ENCODE results near the gene CHRND. TPM values are rescaled to one million over a fixed set of nuclear protein-coding genes. Genes with fewer than 3 reads are reported as not detected.

Gene CHRND
- total and polyA plus RNA-seq, 4 donors = not detected

DNA sequence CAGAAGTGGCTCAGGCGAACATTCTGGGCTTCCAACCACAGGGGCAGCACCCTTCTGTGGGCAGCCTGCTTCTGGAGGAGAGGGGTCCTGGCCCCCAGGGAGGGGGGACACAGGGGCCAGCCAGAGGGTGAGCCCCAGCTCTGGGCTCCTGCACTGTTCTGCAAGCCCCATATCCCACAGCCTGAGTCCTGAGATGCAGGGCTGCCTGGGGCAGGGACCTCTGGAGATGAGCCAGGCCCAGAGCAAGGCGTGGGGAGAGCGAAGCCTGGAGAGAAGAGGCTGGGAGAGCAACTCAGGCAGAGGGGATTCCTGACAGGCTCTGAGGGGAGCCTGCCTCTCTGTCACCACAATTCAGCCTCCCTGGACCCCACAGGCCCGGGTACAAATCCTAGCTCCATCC lies 19.3 kb upstream of the CHRND start:
- Histone ChIP-seq H3K27ac (ENCODE audit: low read depth in 1 of 2, low read length in 2 of 2) (no peak overlapping the region), H3K9ac (ENCODE audit: low read depth in 1 of 2, low read length in 2 of 2) (no peak overlapping the region), H3K4me3 (ENCODE audit: low read depth in 1 of 3, low read length in 3 of 3) (no peak overlapping the region), H3K4me1 (ENCODE audit: control insufficient read depth in 4 of 4, insufficient read depth in 4 of 4, low read length in 3 of 4) (peaks cover 2 to 9% (median 5%) of the 10 kb centered on the region in 4 donors), H3K27me3 (ENCODE audit: control insufficient read depth in 4 of 4, insufficient read depth in 4 of 4, low read length in 3 of 4) (no peaks in the 10 kb centered on the region), H3K36me3 (ENCODE audit: control insufficient read depth in 4 of 4, insufficient read depth in 3 of 4, low read depth in 1 of 4, low read length in 3 of 4) (peaks cover 0 to 1% (median 0%) of the 10 kb centered on the region in 4 donors), H3K9me3 (ENCODE audit: control insufficient read depth in 4 of 4, low read length in 3 of 4) (no peaks in the 10 kb centered on the region)
- TF ChIP-seq RXRA (IDR thresholded peaks at IDR 0.05) = no peak
- no peak for TF ChIP-seq GABPA (IDR thresholded peaks at IDR 0.05 in 1 of 2, conservative IDR thresholded peaks at IDR 0.05 in 1 of 2)
- TF ChIP-seq NR2F2 (IDR thresholded peaks at IDR 0.05) = no peak
- no peak for TF ChIP-seq FOXA2 (IDR thresholded peaks at IDR 0.05)
- no peak for TF ChIP-seq HNF4A (conservative IDR thresholded peaks at IDR 0.05)
- TF ChIP-seq, protein P1, sequence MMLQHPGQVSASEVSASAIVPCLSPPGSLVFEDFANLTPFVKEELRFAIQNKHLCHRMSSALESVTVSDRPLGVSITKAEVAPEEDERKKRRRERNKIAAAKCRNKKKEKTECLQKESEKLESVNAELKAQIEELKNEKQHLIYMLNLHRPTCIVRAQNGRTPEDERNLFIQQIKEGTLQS (IDR thresholded peaks at IDR 0.05) = no peak
- TF ChIP-seq EGR1 (IDR thresholded peaks at IDR 0.05; ENCODE audit: low read depth in 2 of 2) = no peak
- TF ChIP-seq HNF4G (IDR thresholded peaks at IDR 0.05) = no peak
- TF ChIP-seq TAF1 (conservative IDR thresholded peaks at IDR 0.05) = no peak
- TF ChIP-seq RAD21 (IDR thresholded peaks at IDR 0.05) = no peak
- no peak for TF ChIP-seq SP1 (IDR thresholded peaks at IDR 0.05)
- no peak for TF ChIP-seq YY1 (IDR thresholded peaks at IDR 0.05)
- no peak for TF ChIP-seq FOXA1 (IDR thresholded peaks at IDR 0.05)
- TF ChIP-seq, protein P2, sequence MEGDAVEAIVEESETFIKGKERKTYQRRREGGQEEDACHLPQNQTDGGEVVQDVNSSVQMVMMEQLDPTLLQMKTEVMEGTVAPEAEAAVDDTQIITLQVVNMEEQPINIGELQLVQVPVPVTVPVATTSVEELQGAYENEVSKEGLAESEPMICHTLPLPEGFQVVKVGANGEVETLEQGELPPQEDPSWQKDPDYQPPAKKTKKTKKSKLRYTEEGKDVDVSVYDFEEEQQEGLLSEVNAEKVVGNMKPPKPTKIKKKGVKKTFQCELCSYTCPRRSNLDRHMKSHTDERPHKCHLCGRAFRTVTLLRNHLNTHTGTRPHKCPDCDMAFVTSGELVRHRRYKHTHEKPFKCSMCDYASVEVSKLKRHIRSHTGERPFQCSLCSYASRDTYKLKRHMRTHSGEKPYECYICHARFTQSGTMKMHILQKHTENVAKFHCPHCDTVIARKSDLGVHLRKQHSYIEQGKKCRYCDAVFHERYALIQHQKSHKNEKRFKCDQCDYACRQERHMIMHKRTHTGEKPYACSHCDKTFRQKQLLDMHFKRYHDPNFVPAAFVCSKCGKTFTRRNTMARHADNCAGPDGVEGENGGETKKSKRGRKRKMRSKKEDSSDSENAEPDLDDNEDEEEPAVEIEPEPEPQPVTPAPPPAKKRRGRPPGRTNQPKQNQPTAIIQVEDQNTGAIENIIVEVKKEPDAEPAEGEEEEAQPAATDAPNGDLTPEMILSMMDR (IDR thresholded peaks at IDR 0.05; ENCODE audit: low read depth, low read length, missing input control) = no peak
- TF ChIP-seq, protein P3, sequence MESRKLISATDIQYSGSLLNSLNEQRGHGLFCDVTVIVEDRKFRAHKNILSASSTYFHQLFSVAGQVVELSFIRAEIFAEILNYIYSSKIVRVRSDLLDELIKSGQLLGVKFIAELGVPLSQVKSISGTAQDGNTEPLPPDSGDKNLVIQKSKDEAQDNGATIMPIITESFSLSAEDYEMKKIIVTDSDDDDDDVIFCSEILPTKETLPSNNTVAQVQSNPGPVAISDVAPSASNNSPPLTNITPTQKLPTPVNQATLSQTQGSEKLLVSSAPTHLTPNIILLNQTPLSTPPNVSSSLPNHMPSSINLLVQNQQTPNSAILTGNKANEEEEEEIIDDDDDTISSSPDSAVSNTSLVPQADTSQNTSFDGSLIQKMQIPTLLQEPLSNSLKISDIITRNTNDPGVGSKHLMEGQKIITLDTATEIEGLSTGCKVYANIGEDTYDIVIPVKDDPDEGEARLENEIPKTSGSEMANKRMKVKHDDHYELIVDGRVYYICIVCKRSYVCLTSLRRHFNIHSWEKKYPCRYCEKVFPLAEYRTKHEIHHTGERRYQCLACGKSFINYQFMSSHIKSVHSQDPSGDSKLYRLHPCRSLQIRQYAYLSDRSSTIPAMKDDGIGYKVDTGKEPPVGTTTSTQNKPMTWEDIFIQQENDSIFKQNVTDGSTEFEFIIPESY (IDR thresholded peaks at IDR 0.05) = no peak
- TF ChIP-seq, protein P4, sequence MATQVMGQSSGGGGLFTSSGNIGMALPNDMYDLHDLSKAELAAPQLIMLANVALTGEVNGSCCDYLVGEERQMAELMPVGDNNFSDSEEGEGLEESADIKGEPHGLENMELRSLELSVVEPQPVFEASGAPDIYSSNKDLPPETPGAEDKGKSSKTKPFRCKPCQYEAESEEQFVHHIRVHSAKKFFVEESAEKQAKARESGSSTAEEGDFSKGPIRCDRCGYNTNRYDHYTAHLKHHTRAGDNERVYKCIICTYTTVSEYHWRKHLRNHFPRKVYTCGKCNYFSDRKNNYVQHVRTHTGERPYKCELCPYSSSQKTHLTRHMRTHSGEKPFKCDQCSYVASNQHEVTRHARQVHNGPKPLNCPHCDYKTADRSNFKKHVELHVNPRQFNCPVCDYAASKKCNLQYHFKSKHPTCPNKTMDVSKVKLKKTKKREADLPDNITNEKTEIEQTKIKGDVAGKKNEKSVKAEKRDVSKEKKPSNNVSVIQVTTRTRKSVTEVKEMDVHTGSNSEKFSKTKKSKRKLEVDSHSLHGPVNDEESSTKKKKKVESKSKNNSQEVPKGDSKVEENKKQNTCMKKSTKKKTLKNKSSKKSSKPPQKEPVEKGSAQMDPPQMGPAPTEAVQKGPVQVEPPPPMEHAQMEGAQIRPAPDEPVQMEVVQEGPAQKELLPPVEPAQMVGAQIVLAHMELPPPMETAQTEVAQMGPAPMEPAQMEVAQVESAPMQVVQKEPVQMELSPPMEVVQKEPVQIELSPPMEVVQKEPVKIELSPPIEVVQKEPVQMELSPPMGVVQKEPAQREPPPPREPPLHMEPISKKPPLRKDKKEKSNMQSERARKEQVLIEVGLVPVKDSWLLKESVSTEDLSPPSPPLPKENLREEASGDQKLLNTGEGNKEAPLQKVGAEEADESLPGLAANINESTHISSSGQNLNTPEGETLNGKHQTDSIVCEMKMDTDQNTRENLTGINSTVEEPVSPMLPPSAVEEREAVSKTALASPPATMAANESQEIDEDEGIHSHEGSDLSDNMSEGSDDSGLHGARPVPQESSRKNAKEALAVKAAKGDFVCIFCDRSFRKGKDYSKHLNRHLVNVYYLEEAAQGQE (IDR thresholded peaks at IDR 0.05) = no peak
- 83% methylated on average over 4 of the region's 4 CpGs for WGBS
- DNase-seq (ENCODE audit: low spot score) = no peak

DNA sequence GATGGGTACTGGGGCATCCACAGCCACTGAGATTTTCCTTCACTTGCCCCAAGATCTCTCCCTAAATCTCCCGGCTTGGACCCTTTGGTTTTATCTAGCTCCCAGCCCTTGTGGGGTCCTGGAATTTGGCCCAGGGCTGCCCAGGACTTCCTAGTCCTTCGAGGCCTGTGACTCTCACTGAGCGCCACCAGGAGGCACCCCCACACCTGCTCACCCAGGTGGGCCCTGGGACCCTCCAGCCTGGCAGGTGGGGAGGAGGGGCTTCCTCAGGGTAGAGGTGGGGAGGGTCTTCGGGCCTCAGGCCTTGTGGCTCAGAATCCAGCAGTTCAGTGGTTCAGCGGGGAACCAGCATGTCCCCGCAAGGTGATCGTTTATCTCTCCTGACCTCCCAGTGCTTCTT lies 17.7 kb upstream of the CHRND start:
- DNase-seq (ENCODE audit: low spot score) = no peak
- H3K9me3 ChIP-seq (ENCODE audit: control insufficient read depth in 4 of 4, low read length in 3 of 4) = no peaks in the 10 kb centered on the region
- H3K9ac ChIP-seq (ENCODE audit: low read depth in 1 of 2, low read length in 2 of 2) = no peak overlapping the region
- H3K27me3 ChIP-seq (ENCODE audit: control insufficient read depth in 4 of 4, insufficient read depth in 4 of 4, low read length in 3 of 4) = no peaks in the 10 kb centered on the region
- WGBS = 78% methylated on average over 7 of the region's 7 CpGs
- no peak overlapping the region for H3K27ac ChIP-seq (ENCODE audit: low read depth in 1 of 2, low read length in 2 of 2)
- H3K36me3 ChIP-seq (ENCODE audit: control insufficient read depth in 4 of 4, insufficient read depth in 3 of 4, low read depth in 1 of 4, low read length in 3 of 4) = peaks cover 0 to 1% (median 0%) of the 10 kb centered on the region in 4 donors
- H3K4me1 ChIP-seq (ENCODE audit: control insufficient read depth in 4 of 4, insufficient read depth in 4 of 4, low read length in 3 of 4) = peaks cover 0 to 3% (median under 1%) of the 10 kb centered on the region in 4 donors
- H3K4me3 ChIP-seq (ENCODE audit: low read depth in 1 of 3, low read length in 3 of 3) = no peak overlapping the region
- TF ChIP-seq NR2F2 (IDR thresholded peaks at IDR 0.05) (no peak), HNF4A (conservative IDR thresholded peaks at IDR 0.05) (no peak)
- TF ChIP-seq, protein P5, sequence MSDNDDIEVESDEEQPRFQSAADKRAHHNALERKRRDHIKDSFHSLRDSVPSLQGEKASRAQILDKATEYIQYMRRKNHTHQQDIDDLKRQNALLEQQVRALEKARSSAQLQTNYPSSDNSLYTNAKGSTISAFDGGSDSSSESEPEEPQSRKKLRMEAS (IDR thresholded peaks at IDR 0.05) = no peak
- TF ChIP-seq, protein P3 (IDR thresholded peaks at IDR 0.05) = no peak

All from liver (tissue), 9 donors.